GM19025 (cell line): Measurements from ENCODE around the gene C4B.
"Not testable (repeated sequence)": the region's sequence is repeated elsewhere in the genome, so short reads cannot be mapped to it uniquely, and the experiment has no call there.

Experiments used
- ATAC-seq: cut with Tn5 transposase; IDR thresholded peaks from one replicate; pipeline ENCODE4 v1.9.1; 2021; ENCODE audit warnings: mild to moderate bottlenecking, low read depth, moderate library complexity; ENCODE audit not compliant: unreplicated experiment

C4B gene

DNA sequence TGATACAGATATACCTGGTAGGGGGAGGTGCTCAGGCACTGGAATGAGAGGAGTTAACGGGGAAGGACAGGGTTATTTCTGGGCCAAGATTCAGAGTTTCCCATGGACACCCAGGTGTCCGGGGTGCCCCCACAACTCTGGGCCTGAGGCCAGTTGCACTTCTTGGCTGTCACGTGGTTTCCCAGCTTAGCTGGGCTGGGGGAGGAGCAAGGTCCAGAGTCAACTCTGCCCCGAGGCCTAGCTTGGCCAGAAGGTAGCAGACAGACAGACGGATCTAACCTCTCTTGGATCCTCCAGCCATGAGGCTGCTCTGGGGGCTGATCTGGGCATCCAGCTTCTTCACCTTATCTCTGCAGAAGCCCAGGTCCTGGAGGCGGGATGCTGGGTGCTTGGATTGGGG, at the start of gene C4B:
TSS of gene C4B (plus strand) at position 249 of the 400 bp plus-strand sequence. CDS start at position 300, 51 bp downstream.
- not testable (repeated sequence) for ATAC-seq

DNA sequence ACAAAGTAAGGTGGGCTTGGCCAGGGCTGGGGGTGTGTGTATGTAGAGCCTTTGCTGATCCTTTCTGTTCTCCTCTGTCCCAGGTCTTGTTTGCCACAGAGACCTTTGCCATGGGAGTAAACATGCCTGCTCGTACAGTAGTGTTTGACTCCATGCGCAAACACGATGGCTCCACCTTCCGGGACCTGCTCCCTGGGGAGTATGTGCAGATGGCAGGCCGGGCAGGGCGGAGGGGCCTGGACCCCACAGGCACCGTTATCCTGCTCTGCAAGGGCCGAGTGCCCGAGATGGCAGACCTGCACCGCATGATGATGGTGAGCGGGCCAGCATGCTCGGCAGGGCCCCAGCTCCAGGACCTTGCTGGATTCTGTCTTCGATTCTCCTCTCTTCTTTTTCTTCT, 48.9 kb upstream of the C4B start:
- ATAC-seq: no peak

DNA sequence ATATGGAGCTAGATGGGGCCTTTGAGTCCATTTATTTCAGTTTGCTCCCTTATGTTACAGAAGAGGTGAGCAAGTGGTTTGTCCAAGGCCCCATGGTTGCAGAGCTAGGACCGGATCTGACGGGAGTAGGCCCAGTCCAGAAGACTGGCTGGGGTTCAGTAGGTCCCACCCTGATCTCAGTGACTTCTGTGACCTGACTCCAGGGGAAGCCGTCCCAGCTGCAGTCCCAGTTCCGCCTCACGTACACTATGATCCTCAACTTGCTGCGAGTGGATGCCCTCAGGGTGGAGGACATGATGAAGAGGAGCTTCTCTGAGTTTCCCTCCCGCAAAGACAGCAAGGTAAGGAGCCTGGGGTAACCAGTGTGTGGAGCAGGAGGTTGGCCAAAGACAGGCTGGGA, 48.1 kb upstream of the C4B start:
- ATAC-seq: no peak

DNA sequence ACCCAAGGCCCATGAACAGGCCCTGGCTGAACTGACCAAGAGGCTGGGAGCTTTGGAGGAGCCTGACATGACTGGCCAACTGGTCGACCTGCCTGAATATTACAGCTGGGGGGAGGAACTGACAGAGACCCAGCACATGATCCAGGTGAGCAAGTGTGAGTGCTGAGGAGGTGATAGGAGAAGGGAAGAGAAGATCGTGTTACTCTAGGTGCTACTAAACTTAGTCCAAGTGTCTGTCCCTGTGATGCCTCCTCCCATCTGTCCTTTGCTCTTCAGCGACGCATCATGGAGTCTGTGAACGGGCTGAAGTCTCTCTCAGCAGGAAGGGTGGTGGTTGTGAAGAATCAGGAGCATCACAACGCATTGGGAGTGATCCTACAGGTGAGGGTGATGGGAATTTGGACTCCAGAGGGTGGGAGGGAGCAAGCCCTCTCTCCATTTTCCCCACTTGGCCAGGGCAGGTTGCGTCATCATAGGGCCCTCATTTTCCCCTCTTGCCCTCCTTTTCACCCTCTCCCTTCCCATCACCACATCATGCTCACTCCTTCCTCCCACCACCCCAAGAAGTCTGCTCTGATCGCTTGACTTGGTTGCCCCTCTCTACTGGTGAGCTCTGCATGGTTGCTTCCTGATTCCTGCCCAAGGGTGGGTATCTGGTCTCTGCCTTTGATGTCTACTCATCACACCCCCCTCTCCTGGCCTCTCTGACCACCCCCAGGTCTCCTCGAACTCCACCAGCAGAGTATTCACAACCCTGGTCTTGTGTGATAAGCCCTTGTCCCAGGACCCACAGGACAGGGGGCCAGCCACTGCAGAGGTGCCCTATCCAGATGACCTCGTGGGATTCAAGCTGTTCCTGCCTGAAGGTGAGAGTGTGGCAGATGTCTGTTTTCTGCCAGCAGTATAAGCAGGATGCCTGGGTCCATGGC, 47.3 kb upstream of the C4B start:
- no peak for ATAC-seq

DNA sequence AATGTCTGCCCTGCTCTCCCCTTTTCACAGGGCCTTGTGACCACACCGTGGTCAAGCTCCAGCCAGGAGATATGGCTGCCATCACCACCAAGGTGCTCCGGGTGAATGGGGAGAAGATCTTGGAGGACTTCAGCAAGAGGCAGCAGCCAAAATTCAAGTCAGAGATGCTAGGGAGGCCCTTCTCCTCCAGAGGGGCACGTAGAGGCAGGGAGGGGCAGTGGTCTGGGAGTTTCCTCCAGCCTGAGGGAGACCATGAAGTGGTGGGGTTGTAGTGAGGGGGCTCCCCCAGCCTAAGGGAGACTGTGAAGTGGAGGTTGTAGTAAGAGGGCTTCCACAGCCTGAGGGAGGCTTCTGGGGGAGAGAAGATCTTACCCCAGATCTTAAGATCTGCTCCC, 46.7 kb upstream of the C4B start:
- no peak for ATAC-seq

DNA sequence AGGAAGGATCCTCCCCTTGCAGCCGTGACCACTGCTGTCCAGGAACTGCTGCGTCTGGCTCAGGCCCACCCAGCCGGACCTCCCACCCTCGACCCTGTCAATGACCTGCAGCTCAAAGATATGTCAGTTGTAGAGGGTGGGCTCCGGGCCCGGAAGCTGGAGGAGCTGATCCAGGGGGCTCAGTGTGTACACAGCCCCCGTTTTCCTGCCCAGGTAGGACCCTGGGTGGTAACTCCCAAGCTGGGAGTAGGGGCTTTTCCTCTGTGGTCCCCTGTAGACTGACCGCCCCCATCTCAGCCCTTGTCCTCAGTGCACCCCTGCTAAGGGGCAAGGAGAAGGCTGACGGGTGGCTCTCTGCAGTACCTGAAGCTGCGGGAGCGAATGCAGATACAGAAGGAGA, 46.3 kb upstream of the C4B start:
- ATAC-seq: no peak

DNA sequence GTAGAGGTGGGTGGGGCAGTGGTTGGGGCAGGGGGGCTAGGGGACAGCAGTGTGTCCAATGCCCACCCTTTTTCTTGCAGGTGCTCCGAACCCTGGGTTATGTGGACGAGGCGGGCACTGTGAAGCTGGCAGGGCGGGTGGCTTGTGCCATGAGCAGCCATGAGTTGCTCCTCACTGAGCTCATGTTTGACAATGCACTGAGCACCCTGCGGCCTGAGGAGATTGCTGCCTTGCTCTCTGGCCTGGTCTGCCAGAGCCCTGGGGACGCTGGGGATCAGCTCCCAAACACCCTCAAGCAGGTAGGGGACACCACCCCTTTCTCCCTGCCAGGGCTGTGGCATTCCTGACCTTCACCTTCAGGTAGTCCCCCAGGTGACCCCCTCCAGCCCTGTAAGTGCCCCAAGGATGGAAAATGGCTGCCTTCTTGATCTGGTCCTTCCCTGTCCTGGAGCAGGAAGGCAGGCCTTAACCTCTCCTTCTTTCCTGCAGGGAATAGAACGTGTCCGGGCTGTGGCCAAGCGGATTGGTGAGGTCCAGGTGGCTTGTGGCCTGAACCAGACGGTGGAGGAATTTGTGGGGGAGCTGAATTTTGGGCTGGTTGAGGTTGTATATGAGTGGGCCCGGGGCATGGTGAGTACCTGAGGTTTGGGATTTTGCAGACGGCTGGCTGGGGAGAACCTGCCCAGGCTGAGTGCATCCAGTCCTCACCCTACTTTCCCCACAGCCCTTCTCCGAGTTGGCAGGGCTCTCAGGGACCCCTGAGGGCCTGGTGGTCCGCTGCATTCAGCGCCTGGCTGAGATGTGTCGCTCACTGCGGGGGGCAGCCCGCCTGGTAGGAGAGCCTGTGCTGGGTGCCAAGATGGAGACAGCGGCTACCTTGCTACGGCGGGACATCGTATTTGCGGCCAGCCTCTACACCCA, 45.5 kb upstream of the C4B start:
- ATAC-seq: no peak

DNA sequence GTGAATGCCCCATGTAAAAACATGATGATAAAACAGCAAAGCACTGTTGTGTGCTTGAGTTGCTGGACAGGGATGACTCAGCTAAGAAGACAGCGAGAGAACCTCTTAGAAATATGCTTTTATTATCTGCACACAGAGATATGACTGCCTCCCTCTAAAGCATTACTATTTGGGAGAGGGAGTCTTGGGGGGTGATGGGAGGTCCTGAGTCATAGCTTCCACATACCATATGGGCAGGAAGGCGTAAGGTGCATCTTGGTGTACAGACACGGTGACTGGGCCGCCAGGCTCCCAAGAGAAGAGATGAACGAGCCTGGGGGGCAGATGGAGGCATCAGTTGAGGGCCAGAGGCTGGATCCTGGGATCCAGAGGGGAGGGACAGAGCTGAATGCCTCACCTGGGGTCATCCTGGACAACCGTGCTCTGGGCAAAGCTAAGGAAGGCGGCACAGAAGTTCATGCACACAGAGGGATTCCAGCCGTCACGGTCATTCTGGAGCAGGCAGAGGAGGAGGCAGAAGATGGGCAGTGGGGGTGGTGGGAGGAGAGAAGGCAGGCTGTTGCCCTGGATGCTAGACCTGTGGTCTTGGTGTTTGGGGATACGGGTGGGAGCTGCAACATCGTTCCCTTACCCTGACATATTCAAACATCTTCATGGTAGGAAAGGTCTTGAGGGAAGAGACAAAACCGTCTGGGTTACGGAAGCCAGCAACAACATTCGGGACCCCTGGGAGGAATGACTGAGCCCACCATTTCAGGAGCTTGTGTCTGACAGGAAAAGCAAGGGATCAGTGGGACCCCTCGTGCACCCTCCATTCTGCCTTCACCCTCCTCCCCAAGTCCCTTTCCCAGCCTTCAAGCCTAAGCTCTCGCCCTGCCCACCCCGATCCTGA, 44.6 kb upstream of the C4B start:
- ATAC-seq: no peak

DNA sequence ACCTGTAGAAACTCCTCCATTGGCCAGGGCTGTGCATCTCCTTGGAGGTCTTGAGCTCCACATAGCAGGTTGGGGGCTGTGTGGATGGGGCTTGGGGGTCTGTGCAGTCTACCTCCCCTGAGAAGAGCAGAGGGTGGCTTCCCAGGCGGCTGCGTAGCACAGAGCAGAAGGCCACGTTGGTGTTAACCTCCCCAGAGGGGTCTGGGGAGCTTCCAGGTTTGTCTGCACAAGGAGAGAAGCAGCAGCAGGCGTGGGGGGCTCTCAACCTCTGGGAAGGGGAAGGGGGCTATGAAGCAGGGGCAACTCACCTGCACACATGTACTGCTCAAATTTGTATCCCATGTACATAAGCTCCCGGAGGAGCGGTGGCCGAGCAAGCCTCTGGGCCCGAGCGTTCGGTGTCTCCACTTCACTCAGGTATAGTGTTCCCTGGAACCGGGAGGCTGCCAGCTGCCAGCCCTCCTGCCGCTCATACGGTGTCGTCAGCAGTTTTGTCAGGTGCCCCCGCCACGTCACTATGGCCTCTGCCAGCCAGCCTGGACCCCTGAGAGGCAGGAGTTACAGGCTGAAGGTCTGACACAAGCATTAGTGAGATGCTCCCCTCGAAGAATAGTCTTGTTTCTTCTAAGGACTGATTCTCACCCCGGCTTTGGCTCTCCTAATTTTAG, 43.9 kb upstream of the C4B start:
- ATAC-seq: no peak

DNA sequence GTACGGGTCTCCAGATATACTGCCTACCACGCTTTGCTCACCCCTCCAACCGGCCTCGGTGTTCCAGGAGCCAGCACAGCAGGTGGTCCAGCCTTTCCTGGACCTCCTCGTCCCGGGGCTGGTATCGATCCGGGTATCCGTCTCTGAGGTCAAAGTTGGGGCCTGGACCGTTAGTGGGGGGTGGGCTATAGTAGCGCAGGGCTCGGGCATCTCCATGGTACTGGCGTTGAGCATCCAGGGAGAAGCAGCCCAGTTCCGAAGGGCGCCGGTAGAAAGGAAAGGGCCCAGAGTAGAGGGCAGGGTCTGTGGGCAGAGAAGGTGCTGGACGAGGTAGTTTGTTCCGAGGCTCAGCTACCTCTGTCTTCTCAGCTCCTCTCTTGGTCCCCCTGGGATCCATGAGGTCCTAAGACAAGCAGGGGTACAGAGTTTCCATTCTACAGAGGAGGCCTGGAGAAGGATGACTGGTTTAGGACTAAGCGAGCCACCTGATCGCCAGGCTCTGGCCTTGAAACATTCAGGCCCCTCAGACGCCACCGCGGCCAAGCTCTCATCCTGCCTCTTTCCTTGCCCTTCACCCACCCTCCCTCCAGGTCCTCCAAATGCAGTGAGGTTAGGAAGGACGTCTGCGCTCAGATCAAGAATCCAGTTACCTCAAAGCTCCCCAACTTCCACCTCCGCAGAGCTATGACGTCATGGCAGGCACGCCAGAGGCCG, 43.2 kb upstream of the C4B start:
- no peak for ATAC-seq

DNA sequence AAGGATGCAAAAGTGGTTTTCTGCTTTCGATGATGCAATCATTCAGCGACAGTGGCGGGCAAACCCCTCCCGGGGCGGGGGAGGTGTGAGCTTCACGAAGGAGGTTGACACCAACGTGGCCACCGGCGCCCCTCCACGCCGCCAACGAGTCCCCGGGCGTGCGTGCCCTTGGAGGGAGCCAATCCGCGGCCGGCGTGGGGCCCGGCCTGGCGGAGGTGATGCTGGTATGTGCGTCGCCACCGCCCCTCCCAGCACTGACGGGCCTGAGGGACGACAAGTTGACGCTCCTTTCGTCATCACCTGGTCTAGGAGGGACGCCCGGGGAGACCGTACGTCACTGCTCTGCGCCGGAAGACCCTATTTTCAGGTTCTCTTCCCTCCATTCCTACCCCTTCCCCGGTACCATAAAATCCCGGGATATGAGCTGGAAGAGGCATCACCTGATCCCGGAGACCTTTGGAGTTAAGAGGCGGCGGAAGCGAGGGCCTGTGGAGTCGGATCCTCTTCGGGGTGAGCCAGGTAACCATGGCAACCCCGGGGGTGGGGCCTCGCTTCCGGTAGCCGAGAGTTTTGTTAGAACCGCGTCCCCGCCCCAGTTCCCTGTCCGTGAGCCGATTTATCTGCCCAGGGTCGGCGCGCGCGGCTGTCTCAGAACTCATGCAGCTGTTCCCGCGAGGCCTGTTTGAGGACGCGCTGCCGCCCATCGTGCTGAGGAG, 42.4 kb upstream of the C4B start, which contains the start of gene DXO:
TSS of gene DXO (minus strand) at position 146 of the 716 bp plus-strand sequence. CDS start 463 bp downstream, outside the sequence.
- peak; percentile 90 for ATAC-seq

DNA sequence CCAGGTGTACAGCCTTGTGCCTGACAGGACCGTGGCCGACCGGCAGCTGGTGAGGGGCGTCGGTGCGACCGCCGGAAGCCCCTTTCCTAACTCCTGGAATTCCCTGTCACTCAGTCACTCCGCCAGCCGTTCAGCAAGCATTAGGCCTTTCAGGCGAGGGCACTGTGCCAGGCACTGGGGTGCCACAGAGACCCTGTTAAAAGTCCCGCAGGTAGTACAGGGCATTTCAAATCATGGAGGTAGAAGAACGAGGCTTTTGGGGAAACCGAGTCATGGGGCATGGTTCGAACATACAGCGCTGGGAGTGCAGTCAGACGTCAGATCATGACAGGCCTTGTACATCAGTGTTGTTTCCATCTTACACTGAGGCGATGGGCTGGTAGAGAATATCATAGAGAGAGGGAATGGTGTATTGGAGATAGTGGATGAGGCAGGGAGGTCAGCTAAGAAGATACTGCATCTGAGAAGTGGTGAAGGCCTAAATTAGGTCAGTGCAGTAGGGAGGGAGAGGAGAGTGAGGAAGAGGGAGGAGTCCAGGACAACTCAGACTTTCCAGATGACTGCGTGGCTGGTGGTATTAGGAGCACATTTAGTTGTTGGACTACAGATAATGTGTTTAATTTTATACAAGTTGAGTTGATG, 41.8 kb upstream of the C4B start:
- ATAC-seq: no peak

DNA sequence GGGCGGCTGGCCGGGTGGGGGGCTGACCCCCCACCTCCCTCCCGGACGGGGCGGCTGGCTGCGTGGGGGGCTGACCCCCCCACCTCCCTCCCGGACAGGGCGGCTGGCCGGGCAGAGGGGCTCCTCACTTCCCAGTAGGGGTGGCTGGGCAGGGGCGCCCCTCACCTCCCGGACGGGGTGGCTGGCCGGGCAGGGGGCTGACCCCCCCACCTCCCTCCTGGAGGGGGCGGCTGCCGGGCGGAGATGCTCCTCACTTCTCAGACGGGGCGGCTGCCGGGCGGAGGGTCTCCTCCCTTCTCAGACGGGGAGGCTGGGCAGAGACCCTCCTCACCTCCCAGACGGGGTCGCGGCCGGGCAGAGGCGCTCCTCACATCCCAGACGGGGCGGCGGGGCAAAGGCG, 38.5 kb upstream of the C4B start:
- ATAC-seq: not testable (repeated sequence)

DNA sequence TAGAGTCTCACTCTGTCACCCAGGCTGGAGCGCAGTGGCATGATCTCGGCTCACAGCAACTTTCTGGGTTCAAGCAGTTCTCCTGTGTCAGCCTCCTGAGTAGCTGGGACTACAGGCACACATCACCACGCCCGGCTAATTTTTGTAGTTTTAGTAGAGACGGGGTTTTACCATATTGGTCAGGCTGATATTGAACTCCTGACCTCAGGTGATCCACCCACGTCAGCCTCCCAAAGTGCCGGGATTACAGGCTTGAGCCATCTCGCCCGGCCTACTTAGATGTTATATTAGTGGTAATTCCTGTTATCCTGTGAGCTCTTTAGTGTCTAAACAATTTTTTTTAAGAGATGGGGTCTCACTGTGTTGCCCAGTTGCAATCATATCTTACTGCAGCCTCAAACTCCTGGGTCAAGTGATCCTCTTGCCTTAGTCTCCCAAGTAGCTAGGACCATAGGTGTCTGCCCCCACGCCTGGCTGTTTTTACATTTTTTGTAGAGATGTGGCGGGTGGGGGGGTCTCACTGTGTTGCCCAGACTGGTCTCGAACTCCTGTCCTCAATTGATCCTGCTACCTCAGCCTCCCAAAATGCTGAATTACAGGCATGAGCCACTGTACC, 36.7 kb upstream of the C4B start:
- no peak for ATAC-seq

DNA sequence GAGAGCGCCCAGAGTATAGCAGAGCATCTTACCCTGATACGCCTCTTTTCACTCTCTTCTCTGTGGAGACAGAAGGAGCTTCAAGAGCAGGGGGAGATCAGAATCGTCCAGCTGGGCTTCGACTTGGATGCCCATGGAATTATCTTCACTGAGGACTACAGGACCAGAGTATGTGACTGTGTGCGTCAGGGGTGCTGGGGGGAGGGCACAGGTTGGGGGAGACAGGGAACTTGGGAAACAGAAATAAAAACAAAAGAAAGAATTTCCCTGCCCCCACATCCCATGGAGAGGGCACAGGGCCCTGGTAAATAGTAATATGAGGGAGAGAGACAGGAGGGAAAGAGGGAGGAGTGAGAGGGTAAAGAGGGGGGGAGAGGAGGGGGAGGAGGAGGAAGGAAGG, 35.8 kb upstream of the C4B start:
- no peak for ATAC-seq

DNA sequence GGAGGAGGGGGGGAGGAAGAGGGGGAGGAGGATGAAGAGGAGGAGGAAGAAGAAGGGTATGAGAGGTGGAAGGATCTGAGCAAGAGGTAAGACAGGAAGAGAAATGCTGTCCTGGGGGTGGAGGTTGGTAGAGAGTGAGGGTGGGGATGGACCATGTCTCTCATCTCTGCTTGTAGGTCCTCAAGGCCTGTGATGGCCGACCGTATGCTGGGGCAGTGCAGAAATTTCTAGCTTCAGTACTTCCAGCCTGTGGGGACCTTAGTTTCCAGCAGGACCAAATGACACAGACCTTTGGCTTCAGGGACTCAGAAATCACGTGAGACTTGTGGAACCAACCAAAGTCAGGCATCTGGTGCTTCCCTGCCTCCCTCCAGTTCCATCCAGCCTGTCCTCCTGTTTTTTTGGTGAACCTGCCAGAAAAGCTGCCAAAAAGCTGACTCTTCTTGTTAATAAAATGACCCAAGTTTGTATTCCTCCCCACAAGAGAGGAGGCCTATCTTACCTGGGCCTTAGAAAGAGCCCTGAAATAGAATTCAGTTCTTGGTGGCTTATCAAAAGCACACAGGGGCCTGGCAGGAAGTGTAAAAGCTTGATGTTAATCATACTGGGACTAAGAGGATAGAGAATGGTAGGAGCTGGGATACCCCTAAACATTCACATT, 35.2 kb upstream of the C4B start:
- no peak for ATAC-seq
